Mucosa of stomach (tissue), 1 donor: Measurements from ENCODE around the gene BLOC1S1.
"Not testable (repeated sequence)": the region's sequence is repeated elsewhere in the genome, so short reads cannot be mapped to it uniquely, and the experiment has no call there.

ENCODE experiments used
- H3K27me3 ChIP-seq: one replicate; pipeline ENCODE4 v1.7.0; 2013; ENCODE audit warnings: mild to moderate bottlenecking, low read length; ENCODE audit not compliant: control insufficient read depth, insufficient read depth
- H3K36me3 ChIP-seq: one replicate; pipeline ENCODE4 v1.7.0; 2013; ENCODE audit warnings: low read length; ENCODE audit not compliant: control insufficient read depth, insufficient read depth
- H3K4me1 ChIP-seq: one replicate; pipeline ENCODE4 v1.7.0; 2013; ENCODE audit warnings: mild to moderate bottlenecking, low read length; ENCODE audit not compliant: control insufficient read depth, insufficient read depth
- H3K4me3 ChIP-seq: one replicate; pipeline ENCODE4 v1.7.0; 2013; ENCODE audit warnings: low read length
- H3K9ac ChIP-seq: one replicate; pipeline ENCODE4 v1.7.0; 2013; ENCODE audit warnings: mild to moderate bottlenecking, low read length, moderate library complexity
- H3K9me3 ChIP-seq: one replicate; pipeline ENCODE4 v1.7.0; 2013; ENCODE audit warnings: mild to moderate bottlenecking, low read length, moderate library complexity; ENCODE audit not compliant: control insufficient read depth
- donor health status: Pancreatic carcinoma.

BLOC1S1 gene

DNA sequence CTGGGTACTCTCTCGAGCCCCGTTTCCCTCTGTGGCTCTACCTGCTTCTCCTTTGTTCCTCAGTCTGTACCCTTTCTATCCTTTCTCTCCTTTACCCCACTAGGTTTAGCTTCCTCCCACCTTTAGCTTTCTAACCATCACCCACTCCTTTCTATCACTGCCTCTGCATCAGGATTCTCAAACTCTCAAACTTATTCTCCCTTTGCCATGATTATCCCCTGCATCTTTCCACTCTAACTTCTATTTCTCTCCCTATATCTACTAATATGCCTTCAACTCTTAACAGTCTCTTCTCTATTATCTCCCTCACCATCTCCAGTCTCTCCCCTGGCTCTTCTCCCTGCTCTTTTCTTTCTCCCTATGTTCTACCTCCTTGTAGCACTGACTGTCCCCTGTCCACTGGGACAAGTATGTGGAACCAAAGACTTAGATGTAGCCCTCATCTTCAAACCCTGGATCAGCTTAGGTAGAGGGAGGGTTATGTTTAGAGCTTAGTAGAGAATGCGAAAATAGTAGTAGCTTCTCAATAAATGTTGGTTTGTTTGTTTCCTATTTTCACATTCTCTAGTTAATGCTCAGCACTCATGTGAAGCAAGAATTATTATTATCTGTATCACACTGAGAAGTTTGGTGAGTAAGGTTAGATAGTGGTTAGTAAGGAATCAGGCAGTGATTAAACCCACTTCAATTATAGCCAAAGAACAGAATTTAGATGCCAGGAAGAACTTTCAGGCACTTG, 30.5 kb downstream of the BLOC1S1 start:
- no peaks in the 10 kb centered on the region for H3K9me3 ChIP-seq
- peaks cover 21% of the 10 kb centered on the region for H3K27me3 ChIP-seq
- H3K9ac ChIP-seq = no peak overlapping the region
- peaks cover 13% of the 10 kb centered on the region for H3K4me1 ChIP-seq
- H3K4me3 ChIP-seq = no peak overlapping the region
- H3K36me3 ChIP-seq = no peaks in the 10 kb centered on the region

DNA sequence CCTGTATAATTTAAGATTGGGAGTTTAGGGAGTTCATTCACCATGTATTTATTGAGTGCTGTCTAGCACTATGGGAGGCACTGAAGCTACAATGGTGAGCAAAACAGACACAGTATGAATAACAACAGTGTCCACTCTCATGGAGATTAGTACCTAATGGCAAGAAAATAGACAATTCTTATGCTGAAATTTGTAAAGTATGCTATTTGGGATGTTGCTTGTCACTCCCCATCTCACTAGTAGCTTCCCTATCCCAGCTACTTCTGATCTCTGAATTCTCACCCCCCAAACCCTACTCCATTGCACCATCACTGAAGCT, 31.0 kb downstream of the BLOC1S1 start:
- no peaks in the 10 kb centered on the region for H3K36me3 ChIP-seq
- H3K4me1 ChIP-seq = peaks cover 13% of the 10 kb centered on the region
- peaks cover 18% of the 10 kb centered on the region for H3K27me3 ChIP-seq
- H3K9me3 ChIP-seq = no peaks in the 10 kb centered on the region
- no peak overlapping the region for H3K4me3 ChIP-seq
- no peak overlapping the region for H3K9ac ChIP-seq

DNA sequence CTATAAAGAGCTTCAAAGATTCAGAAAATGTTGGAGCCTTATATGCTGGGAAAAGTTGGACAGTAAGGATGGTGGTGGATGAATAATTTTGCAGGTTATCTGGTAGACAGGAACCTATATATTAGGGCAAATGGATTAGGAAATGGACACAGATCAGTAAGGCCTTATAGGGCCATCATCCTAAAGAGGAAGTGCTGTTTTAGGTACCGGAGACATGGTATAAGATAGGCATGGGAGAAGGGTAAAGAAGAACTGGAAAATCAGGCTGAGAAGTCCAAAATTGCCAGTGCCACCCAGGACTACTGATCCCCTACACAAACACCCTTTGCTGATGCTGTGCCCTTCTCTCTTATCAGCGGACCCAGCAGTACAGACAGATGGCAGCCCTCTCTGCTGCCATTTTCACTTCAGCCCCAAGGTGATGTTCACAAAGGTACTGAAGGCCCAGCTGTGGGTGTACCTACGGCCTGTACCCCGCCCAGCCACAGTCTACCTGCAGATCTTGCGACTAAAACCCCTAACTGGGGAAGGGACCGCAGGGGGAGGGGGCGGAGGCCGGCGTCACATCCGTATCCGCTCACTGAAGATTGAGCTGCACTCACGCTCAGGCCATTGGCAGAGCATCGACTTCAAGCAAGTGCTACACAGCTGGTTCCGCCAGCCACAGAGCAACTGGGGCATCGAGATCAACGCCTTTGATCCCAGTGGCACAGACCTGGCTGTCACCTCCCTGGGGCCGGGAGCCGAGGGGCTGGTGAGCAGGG, 32.6 kb downstream of the BLOC1S1 start:
- H3K4me1 ChIP-seq = peaks cover 10% of the 10 kb centered on the region
- no peak overlapping the region for H3K9ac ChIP-seq
- no peaks in the 10 kb centered on the region for H3K36me3 ChIP-seq
- peaks cover 10% of the 10 kb centered on the region for H3K27me3 ChIP-seq
- H3K4me3 ChIP-seq = no peak overlapping the region
- no peaks in the 10 kb centered on the region for H3K9me3 ChIP-seq

DNA sequence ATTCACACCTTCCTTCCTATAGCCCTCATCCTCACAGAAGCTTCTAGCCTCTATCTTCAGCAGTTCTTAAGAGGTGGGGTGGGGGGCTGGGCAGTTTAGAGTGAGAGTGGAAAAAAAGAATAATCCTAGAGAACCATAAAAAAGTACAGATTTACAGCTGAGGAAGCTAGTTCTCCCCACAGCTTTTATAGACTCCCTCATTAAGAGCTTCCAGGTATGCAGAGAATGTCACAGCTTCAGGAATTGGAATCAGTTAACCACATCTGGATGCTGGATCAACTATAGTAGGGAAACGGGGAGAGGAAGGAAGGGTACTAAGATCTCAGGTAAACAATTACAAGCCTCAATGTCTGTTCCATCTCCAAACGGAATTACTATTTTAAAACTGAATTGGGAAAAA, 39.4 kb downstream of the BLOC1S1 start:
- Histone ChIP-seq H3K4me3 (no peak overlapping the region), H3K9me3 (no peaks in the 10 kb centered on the region), H3K4me1 (no peaks in the 10 kb centered on the region), H3K27me3 (no peaks in the 10 kb centered on the region), H3K36me3 (peaks cover 11% of the 10 kb centered on the region), H3K9ac (no peak overlapping the region)

DNA sequence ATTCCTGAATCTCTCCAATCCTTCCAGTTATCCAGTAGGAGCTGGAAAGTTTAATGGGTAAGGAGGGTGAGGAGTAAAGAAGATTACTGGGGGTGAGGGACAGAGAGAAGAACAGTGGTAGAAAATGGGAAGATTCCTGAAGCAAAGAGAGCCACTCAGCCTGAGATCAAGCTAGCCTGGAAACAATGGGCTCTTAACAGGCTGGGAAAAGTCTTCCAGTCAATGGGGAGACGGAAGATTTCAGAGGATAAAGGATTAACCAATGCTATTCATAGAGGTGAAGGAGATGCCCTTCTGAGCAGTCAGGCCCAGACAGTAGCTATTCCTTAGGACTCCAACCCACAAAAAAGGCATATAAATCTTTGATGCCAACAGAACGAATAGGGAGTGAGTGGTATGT, 41.9 kb downstream of the BLOC1S1 start:
- no peak overlapping the region for H3K4me3 ChIP-seq
- no peak overlapping the region for H3K9ac ChIP-seq
- no peaks in the 10 kb centered on the region for H3K27me3 ChIP-seq
- H3K9me3 ChIP-seq = no peaks in the 10 kb centered on the region
- H3K4me1 ChIP-seq = no peaks in the 10 kb centered on the region
- peaks cover 11% of the 10 kb centered on the region for H3K36me3 ChIP-seq

DNA sequence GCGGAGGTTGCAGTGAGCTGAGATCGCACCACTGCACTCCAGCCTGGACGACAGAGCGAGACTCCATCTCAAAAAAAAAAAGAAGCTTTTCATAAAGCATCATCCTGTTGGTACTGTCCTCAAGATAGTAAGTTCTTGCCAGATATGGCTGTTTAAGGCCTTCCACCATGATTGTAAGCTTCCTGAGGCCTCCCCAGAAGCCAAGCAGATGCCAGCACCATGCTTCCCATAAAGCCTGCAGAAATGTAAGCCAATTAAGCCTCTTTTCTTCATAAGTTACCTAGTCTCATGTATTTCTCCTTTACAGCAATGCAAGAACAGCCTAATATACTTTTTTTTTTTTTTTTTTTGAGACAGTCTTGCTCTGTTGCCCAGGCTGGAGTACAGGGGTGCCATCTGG, 42.7 kb downstream of the BLOC1S1 start:
- H3K27me3 ChIP-seq, H3K4me1 ChIP-seq, H3K9ac ChIP-seq, H3K9me3 ChIP-seq, H3K4me3 ChIP-seq: not testable (repeated sequence)
- peaks cover 11% of the 10 kb centered on the region for H3K36me3 ChIP-seq

DNA sequence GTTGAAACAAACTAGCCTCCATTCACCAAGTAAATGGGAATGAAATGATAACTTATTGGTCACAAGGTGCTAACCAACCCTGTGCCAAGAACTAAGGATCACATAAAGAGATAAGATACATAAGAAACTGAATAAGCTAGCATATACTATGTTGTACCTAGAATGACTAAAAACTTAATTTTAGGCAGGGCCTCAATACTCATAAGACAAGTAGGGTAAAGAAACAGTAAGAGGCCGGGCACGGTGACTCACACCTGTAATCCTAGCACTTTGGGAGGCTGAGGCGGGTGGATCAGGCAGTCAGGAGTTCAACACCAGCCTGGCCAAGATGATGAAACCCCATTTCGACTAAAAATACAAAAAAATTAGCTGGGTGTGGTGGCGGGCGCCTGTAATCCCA, 44.8 kb downstream of the BLOC1S1 start:
- H3K4me3 ChIP-seq = no peak overlapping the region
- no peaks in the 10 kb centered on the region for H3K4me1 ChIP-seq
- no peak overlapping the region for H3K9ac ChIP-seq
- no peaks in the 10 kb centered on the region for H3K9me3 ChIP-seq
- no peaks in the 10 kb centered on the region for H3K27me3 ChIP-seq
- H3K36me3 ChIP-seq = peaks cover 11% of the 10 kb centered on the region

DNA sequence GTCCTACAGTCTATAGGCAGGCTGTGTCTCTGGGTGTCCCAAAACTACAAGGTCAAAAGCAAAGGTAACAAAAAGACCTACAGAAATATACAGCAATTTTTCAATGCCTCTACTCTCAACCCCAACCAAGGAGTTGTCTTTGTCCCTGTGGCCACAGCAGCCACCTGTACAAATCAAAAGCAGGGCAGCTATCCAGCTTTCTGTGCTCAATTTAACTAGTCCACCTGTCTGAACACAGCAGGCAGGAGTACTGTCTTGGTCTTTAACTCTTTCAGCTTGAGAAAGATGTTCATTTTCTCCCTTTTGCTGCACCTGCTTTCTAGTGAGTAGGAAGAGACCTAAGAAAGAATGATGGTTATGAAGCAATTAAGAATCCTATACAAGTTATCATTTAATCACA, 46.8 kb downstream of the BLOC1S1 start:
- H3K36me3 ChIP-seq = peaks cover 4% of the 10 kb centered on the region
- H3K4me3 ChIP-seq = no peak overlapping the region

DNA sequence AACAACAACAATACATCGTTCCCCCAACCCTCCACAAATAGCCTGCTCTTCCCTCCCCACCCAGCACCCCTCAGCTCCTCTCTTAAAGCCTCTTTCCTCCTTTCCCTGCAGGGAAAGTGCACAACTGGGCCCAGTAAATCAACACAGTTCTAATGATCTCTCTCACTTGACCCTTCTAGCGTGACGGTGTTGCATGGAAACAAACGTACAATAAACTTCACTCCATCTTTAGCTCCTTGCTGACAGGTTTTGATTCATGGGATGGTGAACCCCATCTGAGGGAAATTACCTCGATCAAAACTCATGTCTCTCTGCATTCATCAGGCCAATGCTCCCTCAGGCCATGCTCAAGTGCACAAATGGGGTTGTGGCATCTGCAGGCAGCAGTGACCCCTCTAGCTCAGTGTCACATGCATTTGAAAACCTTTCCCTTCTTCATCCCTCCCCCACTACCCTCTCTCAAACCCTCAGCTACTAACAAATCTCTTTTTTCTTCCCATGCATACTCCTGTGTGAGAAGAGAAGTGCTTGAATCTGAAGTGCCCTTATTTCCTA, 50.0 kb downstream of the BLOC1S1 start:
- Histone ChIP-seq H3K4me1 (no peaks in the 10 kb centered on the region), H3K9ac (no peak overlapping the region), H3K36me3 (no peaks in the 10 kb centered on the region), H3K9me3 (no peaks in the 10 kb centered on the region), H3K27me3 (no peaks in the 10 kb centered on the region), H3K4me3 (no peak overlapping the region)

More for the DNA sequence above, 46.8 kb downstream of the BLOC1S1 start:
- Histone ChIP-seq H3K4me1 (no peaks in the 10 kb centered on the region), H3K9me3 (no peaks in the 10 kb centered on the region), H3K27me3 (no peaks in the 10 kb centered on the region), H3K9ac (no peak overlapping the region)

DNA sequence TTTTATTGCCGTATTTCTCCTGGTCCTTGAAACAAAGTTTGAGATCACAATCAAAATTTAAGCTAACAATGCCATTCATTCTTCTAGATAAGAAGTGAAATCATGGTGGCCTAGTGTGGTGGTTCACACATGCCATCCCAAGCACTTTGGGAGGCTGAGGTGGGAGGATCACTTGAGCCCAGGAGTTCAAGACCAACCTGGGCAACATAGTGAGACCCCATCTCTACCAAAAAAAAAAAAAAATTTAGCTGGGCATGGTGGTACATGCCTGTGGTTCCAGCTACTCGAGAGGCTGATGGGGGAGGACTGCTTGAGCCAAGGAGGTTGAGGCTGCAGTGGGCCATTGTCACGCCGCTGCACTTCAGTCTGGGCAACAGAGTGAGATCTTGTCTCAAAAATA, 51.3 kb downstream of the BLOC1S1 start:
- H3K36me3 ChIP-seq = no peaks in the 10 kb centered on the region
- H3K4me3 ChIP-seq = no peak overlapping the region
- no peak overlapping the region for H3K9ac ChIP-seq
- H3K4me1 ChIP-seq = no peaks in the 10 kb centered on the region
- H3K27me3 ChIP-seq = no peaks in the 10 kb centered on the region
- H3K9me3 ChIP-seq = no peaks in the 10 kb centered on the region
